Measurements from ENCODE around the gene SMC1B.

GRCh38 chr22:45340323-45340722 is 73.1 kb downstream of the SMC1B start:
- TF ChIP-seq CTCF (conservative IDR thresholded peaks at IDR 0.05; ENCODE audit: low read depth, low read length) (no peak), EZH2 (IDR thresholded peaks at IDR 0.05; ENCODE audit: borderline replicate concordance, low read depth, low read length, poor library complexity, severe bottlenecking) (no peak)
